Neural progenitor cell (in vitro differentiated cells): Measurements from ENCODE around the gene NPHP4. TPM values are rescaled to one million over a fixed set of nuclear protein-coding genes. Genes with fewer than 3 reads are reported as not detected.

Experiments
- DNase-seq: peaks from one replicate; pipeline ENCODE4 v3.0.0-alpha.2; 2016; ENCODE audit warnings: low spot score
- H2AFZ ChIP-seq: fragments of 200-600 bp; sonication (generic); replicated peaks from 2 replicates; pipeline ENCODE4 v1.6.1; 2016; ENCODE audit warnings: antibody characterized with exemption
- H3F3A ChIP-seq: fragments of 200-600 bp; sonication (generic); 2 replicates; pipeline ENCODE4 v1.6.1; 2016; ENCODE audit warnings: antibody characterized with exemption, low read depth
- H3K27ac ChIP-seq: fragments of 200-600 bp; sonication (generic); 2 replicates; pipeline ENCODE4 v1.5.1; 2016; ENCODE audit warnings: mild to moderate bottlenecking
- H3K27me3 ChIP-seq: fragments of 200-600 bp; sonication (generic); 2 replicates; pipeline ENCODE4 v1.6.1; 2016; ENCODE audit warnings: mild to moderate bottlenecking, moderate library complexity
- H3K36me3 ChIP-seq: fragments of 200-600 bp; sonication (generic); 2 replicates; pipeline ENCODE4 v1.5.1; 2016
- H3K4me1 ChIP-seq: fragments of 200-600 bp; sonication (generic); 2 replicates; pipeline ENCODE4 v1.6.1; 2016; ENCODE audit warnings: mixed run types
- H3K4me2 ChIP-seq: fragments of 200-600 bp; sonication (generic); 2 replicates; pipeline ENCODE4 v1.6.1; 2016
- H3K4me3 ChIP-seq: fragments of 200-600 bp; sonication (generic); 2 replicates; pipeline ENCODE4 v1.5.1; 2016
- H3K79me2 ChIP-seq: fragments of 200-600 bp; sonication (generic); 2 replicates; pipeline ENCODE4 v1.6.1; 2016; ENCODE audit warnings: low read depth
- H3K9ac ChIP-seq: fragments of 200-600 bp; sonication (generic); 2 replicates; pipeline ENCODE4 v1.6.1; 2016
- H3K9me3 ChIP-seq: fragments of 200-600 bp; sonication (generic); 2 replicates; pipeline ENCODE4 v1.5.1; 2016; ENCODE audit warnings: low read depth
- H4K20me1 ChIP-seq: fragments of 200-600 bp; sonication (generic); 2 replicates; pipeline ENCODE4 v1.6.1; 2016; ENCODE audit warnings: low read depth
- H3K27ac Mint-ChIP-seq: 3 replicates; pipeline ENCODE4 v1.8.0; 2021; ENCODE audit warnings: mixed read lengths
- H3K27me3 Mint-ChIP-seq: 2 replicates; pipeline ENCODE4 v1.8.0; 2022; ENCODE audit warnings: low read depth, mild to moderate bottlenecking, inconsistent platforms, moderate library complexity, mixed read lengths; ENCODE audit not compliant: insufficient read depth
- H3K36me3 Mint-ChIP-seq: 3 replicates; pipeline ENCODE4 v1.8.0; 2021; ENCODE audit warnings: mixed read lengths
- H3K4me1 Mint-ChIP-seq: 3 replicates; pipeline ENCODE4 v1.8.0; 2021; ENCODE audit warnings: mixed read lengths
- H3K4me3 Mint-ChIP-seq: 3 replicates; pipeline ENCODE4 v1.8.0; 2021; ENCODE audit warnings: mild to moderate bottlenecking, moderate library complexity, mixed read lengths
- H3K9me3 Mint-ChIP-seq: 3 replicates; pipeline ENCODE4 v1.8.0; 2020; ENCODE audit warnings: mixed read lengths
- EZH2 ChIP-seq: fragments of 200-600 bp; sonication (generic); IDR thresholded peaks from 2 replicates; pipeline ENCODE4 v1.6.1; 2017; ENCODE audit warnings: antibody characterized with exemption, mild to moderate bottlenecking, moderate library complexity
- EZH2phosphoT487 ChIP-seq: fragments of 200-600 bp; sonication (generic); IDR thresholded peaks from 2 replicates; pipeline ENCODE4 v1.6.1; 2017; ENCODE audit warnings: antibody characterized with exemption
- total RNA-seq: library from RNA; depleted of rRNA; stranded (reverse); fragments of >200 nt; gene quantifications from 2 replicates; pipeline ENCODE4 v1.2.3, GENCODE V29; 2015; ENCODE audit warnings: low replicate concordance
- TF ChIP-seq, protein P1 (sequence below): fragments of 200-600 bp; sonication (generic); IDR thresholded peaks from 2 replicates; pipeline ENCODE4 v1.5.1; 2017; ENCODE audit warnings: antibody characterized with exemption, mild to moderate bottlenecking

Gene NPHP4
- total RNA-seq, 1 donor from 2014 or later = 8.9 TPM

DNA sequence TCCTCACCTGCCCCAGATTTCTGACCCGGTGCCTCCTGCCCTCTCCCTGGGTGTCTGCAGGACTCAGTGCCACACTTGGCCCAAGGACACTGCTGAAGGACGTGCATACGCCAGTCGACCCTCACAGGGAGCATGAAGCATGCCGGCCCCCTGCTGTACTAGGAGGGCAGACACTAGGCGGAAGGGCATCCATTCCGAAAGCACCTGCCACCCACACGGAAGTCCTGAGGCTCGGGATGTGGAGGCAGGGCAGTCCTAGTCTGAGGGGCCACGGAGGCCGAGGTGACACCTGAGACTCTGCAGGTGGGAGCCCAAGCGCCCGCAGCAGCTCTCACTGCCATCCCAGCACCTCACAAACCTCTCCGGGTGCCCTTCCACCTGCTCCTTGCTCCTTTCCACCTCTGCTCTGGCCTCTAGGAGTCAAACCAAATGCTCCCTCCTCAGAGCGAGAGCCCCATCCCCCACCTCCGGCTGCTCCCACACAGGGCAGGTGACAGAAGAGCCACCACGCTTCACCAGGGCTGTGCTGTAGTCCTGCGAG lies 2.4 kb downstream of the NPHP4 start:
- Histone ChIP-seq H3K27me3 (peaks cover 7% of the 10 kb centered on the region), H3K9ac (no peak overlapping the region), H3K9me3 (no peaks in the 10 kb centered on the region), H3K4me3 (no peak overlapping the region), H3K27ac (no peak overlapping the region), H3F3A (peaks cover 17% of the 10 kb centered on the region), H2AFZ (no peak overlapping the region), H3K79me2 (peaks cover 34% of the 10 kb centered on the region), H4K20me1 (peaks cover 24% of the 10 kb centered on the region), H3K36me3 (no peaks in the 10 kb centered on the region), H3K4me2 (no peak overlapping the region), H3K4me1 (peaks cover 12% of the 10 kb centered on the region)
- Mint-ChIP-seq H3K27ac (no peak overlapping the region), H3K9me3 (no peaks in the 10 kb centered on the region), H3K4me3 (no peak overlapping the region), H3K27me3 (peaks cover 6% of the 10 kb centered on the region), H3K4me1 (peaks cover 25% of the 10 kb centered on the region), H3K36me3 (peaks cover 9% of the 10 kb centered on the region)
- TF ChIP-seq EZH2phosphoT487 = no peak
- TF ChIP-seq EZH2 = no peak
- TF ChIP-seq, protein P1, sequence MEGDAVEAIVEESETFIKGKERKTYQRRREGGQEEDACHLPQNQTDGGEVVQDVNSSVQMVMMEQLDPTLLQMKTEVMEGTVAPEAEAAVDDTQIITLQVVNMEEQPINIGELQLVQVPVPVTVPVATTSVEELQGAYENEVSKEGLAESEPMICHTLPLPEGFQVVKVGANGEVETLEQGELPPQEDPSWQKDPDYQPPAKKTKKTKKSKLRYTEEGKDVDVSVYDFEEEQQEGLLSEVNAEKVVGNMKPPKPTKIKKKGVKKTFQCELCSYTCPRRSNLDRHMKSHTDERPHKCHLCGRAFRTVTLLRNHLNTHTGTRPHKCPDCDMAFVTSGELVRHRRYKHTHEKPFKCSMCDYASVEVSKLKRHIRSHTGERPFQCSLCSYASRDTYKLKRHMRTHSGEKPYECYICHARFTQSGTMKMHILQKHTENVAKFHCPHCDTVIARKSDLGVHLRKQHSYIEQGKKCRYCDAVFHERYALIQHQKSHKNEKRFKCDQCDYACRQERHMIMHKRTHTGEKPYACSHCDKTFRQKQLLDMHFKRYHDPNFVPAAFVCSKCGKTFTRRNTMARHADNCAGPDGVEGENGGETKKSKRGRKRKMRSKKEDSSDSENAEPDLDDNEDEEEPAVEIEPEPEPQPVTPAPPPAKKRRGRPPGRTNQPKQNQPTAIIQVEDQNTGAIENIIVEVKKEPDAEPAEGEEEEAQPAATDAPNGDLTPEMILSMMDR = no peak
- no peak for DNase-seq

DNA sequence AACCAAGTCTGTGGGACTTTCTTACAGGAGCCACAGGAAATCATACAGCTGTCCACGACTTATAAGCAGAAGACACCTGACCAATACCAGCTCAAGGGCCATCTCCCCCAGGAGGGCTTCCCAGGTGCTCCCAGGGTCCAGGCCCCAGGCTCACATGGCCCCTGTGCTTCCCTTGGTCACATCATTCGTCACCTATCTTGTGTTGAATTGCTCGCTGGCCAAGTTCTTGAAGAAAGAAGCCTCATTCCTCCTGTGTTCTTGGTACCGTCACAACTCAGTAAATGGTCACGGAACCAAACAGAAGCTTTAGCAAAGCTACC lies 3.0 kb downstream of the NPHP4 start:
- H3K36me3 Mint-ChIP-seq = peaks cover 9% of the 10 kb centered on the region

DNA sequence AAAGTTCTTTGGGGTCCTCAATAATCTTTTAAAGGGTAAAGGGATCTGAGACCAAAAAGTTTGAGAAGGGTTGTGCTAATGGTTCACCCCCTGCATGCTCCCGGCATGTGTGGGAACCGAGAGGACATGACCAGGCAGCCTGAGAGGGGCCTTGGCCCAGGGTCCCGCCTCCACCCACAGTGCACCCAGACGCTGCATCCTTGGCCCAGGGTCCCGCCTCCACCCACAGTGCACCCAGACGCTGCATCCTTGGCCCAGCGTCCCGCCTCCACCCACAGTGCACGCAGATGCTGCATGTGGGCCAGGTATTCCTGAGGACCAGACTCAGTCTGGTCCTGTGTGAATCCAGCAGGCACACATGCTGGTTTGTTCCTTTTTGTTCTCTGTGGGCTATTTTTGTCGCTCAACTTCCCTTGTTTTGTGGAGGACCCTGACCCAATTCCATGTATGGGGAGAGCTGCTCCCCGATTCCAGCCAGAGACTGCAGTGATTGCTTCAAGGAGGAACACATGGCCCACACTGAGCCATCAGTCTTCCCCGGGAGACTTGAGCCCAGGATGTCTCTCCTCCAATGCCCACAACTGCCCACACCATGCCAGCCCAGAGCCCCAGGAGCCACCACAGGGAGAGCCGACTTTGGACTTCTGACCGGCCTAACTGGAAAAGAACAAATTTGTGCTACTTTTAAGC lies 3.5 kb downstream of the NPHP4 start:
- H3K27me3 ChIP-seq = no peaks in the 10 kb centered on the region
- H3K4me2 ChIP-seq = no peak overlapping the region
- H3K4me1 ChIP-seq = peaks cover 6% of the 10 kb centered on the region
- no peak for DNase-seq
- H3K36me3 ChIP-seq = no peaks in the 10 kb centered on the region
- peaks cover 17% of the 10 kb centered on the region for H3F3A ChIP-seq
- Mint-ChIP-seq H3K27me3 (peaks cover 5% of the 10 kb centered on the region), H3K4me3 (peak overlapping the region; percentile 48), H3K9me3 (no peaks in the 10 kb centered on the region), H3K36me3 (peaks cover 9% of the 10 kb centered on the region), H3K27ac (no peak overlapping the region), H3K4me1 (peaks cover 16% of the 10 kb centered on the region)
- no peak overlapping the region for H3K4me3 ChIP-seq
- peaks cover 24% of the 10 kb centered on the region for H4K20me1 ChIP-seq
- no peaks in the 10 kb centered on the region for H3K9me3 ChIP-seq
- peaks cover 34% of the 10 kb centered on the region for H3K79me2 ChIP-seq
- no peak overlapping the region for H3K9ac ChIP-seq
- H3K27ac ChIP-seq = no peak overlapping the region
- H2AFZ ChIP-seq = no peak overlapping the region
- no peak for TF ChIP-seq EZH2phosphoT487
- TF ChIP-seq, protein P1 = no peak
- no peak for TF ChIP-seq EZH2

More for the DNA sequence above, 3.0 kb downstream of the NPHP4 start:
- Mint-ChIP-seq H3K4me1 (peaks cover 21% of the 10 kb centered on the region), H3K27ac (no peak overlapping the region), H3K4me3 (peak overlapping the region; percentile 48), H3K9me3 (no peaks in the 10 kb centered on the region), H3K27me3 (peaks cover 6% of the 10 kb centered on the region)
- Histone ChIP-seq H3K79me2 (peaks cover 34% of the 10 kb centered on the region), H3K9me3 (no peaks in the 10 kb centered on the region), H3K36me3 (no peaks in the 10 kb centered on the region), H4K20me1 (peaks cover 24% of the 10 kb centered on the region), H3K27ac (no peak overlapping the region), H3K9ac (no peak overlapping the region), H3K4me2 (no peak overlapping the region), H3F3A (peaks cover 17% of the 10 kb centered on the region), H3K4me3 (no peak overlapping the region), H2AFZ (no peak overlapping the region), H3K4me1 (peaks cover 11% of the 10 kb centered on the region), H3K27me3 (peaks cover 4% of the 10 kb centered on the region)
- no peak for DNase-seq
- TF ChIP-seq EZH2phosphoT487 = no peak
- TF ChIP-seq EZH2 = no peak

DNA sequence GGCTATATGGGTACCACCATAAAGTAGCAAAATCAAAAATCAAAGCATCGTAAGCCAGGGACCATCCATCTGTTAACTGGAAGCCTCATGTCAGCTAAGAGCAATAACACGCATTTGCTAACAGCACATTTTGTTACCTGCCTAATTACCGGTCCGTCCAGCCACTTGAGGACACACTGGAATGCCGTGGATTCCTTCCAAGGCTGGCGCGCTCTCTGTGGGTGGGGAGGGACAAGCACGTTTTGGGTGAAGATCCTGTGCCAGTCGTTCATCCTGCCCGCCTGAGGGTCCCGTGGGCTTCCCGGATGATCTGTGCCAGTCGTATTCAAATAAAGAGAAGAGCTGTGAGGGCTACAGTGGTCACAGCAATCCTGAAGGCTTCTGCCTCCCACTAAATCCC lies 6.2 kb downstream of the NPHP4 start:
- no peak overlapping the region for H3K4me2 ChIP-seq
- H3K36me3 Mint-ChIP-seq = peaks cover 13% of the 10 kb centered on the region
- H3K27me3 ChIP-seq = no peaks in the 10 kb centered on the region
- peaks cover 3% of the 10 kb centered on the region for H3K4me1 ChIP-seq
- H3K27ac Mint-ChIP-seq = no peak overlapping the region
- DNase-seq = no peak
- no peak overlapping the region for H3K9ac ChIP-seq
- H3K9me3 Mint-ChIP-seq = no peaks in the 10 kb centered on the region
- TF ChIP-seq EZH2phosphoT487 (no peak), EZH2 (no peak)
- TF ChIP-seq, protein P1 = no peak
- peaks cover 29% of the 10 kb centered on the region for H3K79me2 ChIP-seq
- H4K20me1 ChIP-seq = peaks cover 19% of the 10 kb centered on the region
- no peak overlapping the region for H2AFZ ChIP-seq
- H3K4me3 Mint-ChIP-seq = no peak overlapping the region
- H3F3A ChIP-seq = peaks cover 5% of the 10 kb centered on the region
- H3K27ac ChIP-seq = no peak overlapping the region
- H3K4me3 ChIP-seq = no peak overlapping the region
- peaks cover 3% of the 10 kb centered on the region for H3K27me3 Mint-ChIP-seq
- H3K36me3 ChIP-seq = no peaks in the 10 kb centered on the region
- H3K4me1 Mint-ChIP-seq = peaks cover 8% of the 10 kb centered on the region
- H3K9me3 ChIP-seq = no peaks in the 10 kb centered on the region
